Gastroesophageal sphincter (tissue), 3 donors: ENCODE measurements around the gene TBC1D5.

Experiments used
- CTCF ChIP-seq, 4 experiments: fragments of 200-600 bp in 2 of 4; fragments of 450-650 bp in 2 of 4; sonication (generic) in 1 of 4; IDR thresholded peaks; one replicate each; pipeline ENCODE4 v1.5.1; 2017 to 2019; ENCODE audit warnings: antibody characterized with exemption in 4 of 4, mild to moderate bottlenecking in 2 of 4, moderate library complexity in 2 of 4
- EP300 ChIP-seq: sonication (generic); formaldehyde crosslinking; IDR thresholded peaks from one replicate; pipeline ENCODE4 v1.6.1; 2017; ENCODE audit warnings: antibody characterized with exemption, mild to moderate bottlenecking
- POLR2AphosphoS5 ChIP-seq: sonication (generic); formaldehyde crosslinking; IDR thresholded peaks from one replicate; pipeline ENCODE4 v1.6.1; 2017; ENCODE audit warnings: antibody characterized with exemption

- no peak for TF ChIP-seq CTCF (IDR thresholded peaks at IDR 0.05)
- no peak for TF ChIP-seq EP300
- no peak for TF ChIP-seq POLR2AphosphoS5
Observed at GRCh38 chr3:17133632-17134545, 608.5 kb downstream of the TBC1D5 start.
